Measurements from ENCODE around the gene BPIFB6. TPM values are rescaled to one million over a fixed set of nuclear protein-coding genes. Genes with fewer than 3 reads are reported as not detected.

Gene BPIFB6
- total and polyA plus RNA-seq, 10 of the 15 experiments (the other 5 are each of a cell fraction or from before 2014, with no cell fraction given): not detected

DNA sequence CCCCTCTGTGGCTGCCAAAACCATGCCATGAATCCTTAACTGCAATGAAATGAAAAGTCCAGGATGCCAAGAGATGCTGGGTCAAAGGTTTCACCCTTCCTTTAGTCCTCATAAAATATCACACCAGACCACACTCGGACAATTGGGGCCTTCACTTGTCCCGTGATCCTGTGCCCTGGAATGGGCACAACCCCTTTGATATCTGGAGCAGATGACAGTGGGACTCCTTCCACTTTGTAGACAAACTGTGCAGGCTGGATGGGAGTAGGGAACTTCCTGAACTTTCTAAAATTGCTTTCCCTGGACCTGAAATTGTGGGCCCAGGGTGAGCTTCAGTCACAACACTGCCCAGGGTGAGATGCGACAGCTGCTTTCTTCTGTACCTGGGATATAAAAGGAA, 9.6 kb upstream of the BPIFB6 start:
- no peak for FAIRE-seq
- no peak for DNase-seq (ENCODE audit: low read depth, low spot score)
- ChIA-PET SMC1A (ENCODE audit: uncharacterized antibody, unreplicated experiment) (no interaction called here), CTCF (no interaction called here), RAD21 (ENCODE audit: unreplicated experiment) (no interaction called here), POLR2A (no interaction called here)
- Histone ChIP-seq H2AFZ (ENCODE audit: control insufficient read depth, low read depth, low read length) (no peak overlapping the region), H3K79me2 (ENCODE audit: control insufficient read depth, insufficient read depth, low read length) (no peaks in the 10 kb centered on the region), H3K36me3 (ENCODE audit: control insufficient read depth in 2 of 2, insufficient read depth in 2 of 2, low read length in 1 of 2) (no peaks in the 10 kb centered on the region), H3K4me1 (ENCODE audit: control insufficient read depth, insufficient read depth, low read length) (peaks cover 3% of the 10 kb centered on the region), H3K4me2 (ENCODE audit: control insufficient read depth, insufficient read depth) (no peak overlapping the region), H4K20me1 (ENCODE audit: control insufficient read depth, insufficient read depth) (no peaks in the 10 kb centered on the region), H3K9ac (ENCODE audit: control insufficient read depth, insufficient read depth, low read length) (no peak overlapping the region), H3K27ac (ENCODE audit: control insufficient read depth, insufficient read depth) (no peak overlapping the region), H3K4me3 (no peak overlapping the region), H3K9me3 (replicated peaks; ENCODE audit: control insufficient read depth, insufficient read depth, low read length) (no peaks in the 10 kb centered on the region), H3K27me3 (replicated peaks in 1 of 2; ENCODE audit: control insufficient read depth in 2 of 2, insufficient read depth in 2 of 2, low read length in 1 of 2) (no peaks in the 10 kb centered on the region)
- in situ Hi-C loops (cut with MboI) (no loop called here), intact Hi-C loops (cut with micrococcal nuclease; ENCODE audit: unreplicated experiment) (no loop called here)
- BruUV-seq (replicated peaks): no TSS peak
- 33% methylated on average over 3 of the region's 3 CpGs for WGBS (ENCODE audit: insufficient coverage, insufficient replicate concordance, low lambda C conversion rate, missing lambda C conversion rate)
- ATAC-seq: no peak
- TF ChIP-seq, protein P1, sequence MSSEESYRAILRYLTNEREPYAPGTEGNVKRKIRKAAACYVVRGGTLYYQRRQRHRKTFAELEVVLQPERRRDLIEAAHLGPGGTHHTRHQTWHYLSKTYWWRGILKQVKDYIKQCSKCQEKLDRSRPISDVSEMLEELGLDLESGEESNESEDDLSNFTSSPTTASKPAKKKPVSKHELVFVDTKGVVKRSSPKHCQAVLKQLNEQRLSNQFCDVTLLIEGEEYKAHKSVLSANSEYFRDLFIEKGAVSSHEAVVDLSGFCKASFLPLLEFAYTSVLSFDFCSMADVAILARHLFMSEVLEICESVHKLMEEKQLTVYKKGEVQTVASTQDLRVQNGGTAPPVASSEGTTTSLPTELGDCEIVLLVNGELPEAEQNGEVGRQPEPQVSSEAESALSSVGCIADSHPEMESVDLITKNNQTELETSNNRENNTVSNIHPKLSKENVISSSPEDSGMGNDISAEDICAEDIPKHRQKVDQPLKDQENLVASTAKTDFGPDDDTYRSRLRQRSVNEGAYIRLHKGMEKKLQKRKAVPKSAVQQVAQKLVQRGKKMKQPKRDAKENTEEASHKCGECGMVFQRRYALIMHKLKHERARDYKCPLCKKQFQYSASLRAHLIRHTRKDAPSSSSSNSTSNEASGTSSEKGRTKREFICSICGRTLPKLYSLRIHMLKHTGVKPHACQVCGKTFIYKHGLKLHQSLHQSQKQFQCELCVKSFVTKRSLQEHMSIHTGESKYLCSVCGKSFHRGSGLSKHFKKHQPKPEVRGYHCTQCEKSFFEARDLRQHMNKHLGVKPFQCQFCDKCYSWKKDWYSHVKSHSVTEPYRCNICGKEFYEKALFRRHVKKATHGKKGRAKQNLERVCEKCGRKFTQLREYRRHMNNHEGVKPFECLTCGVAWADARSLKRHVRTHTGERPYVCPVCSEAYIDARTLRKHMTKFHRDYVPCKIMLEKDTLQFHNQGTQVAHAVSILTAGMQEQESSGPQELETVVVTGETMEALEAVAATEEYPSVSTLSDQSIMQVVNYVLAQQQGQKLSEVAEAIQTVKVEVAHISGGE (CRISPR knock-in tag; IDR thresholded peaks at IDR 0.05): no peak
- TF ChIP-seq MEF2A (IDR thresholded peaks at IDR 0.05; ENCODE audit: insufficient read depth, low read depth, low read length) (no peak), SIN3A (IDR thresholded peaks at IDR 0.05; ENCODE audit: low read depth, low read length) (no peak), TBL1XR1 (IDR thresholded peaks at IDR 0.05; ENCODE audit: low read depth, low read length) (no peak), RFX5 (IDR thresholded peaks at IDR 0.05; ENCODE audit: low read depth, low read length) (no peak), NRF1 (conservative IDR thresholded peaks at IDR 0.05; ENCODE audit: low read depth, low read length) (no peak), STAT1 (conservative IDR thresholded peaks at IDR 0.05) (no peak), SMARCA5 (IDR thresholded peaks at IDR 0.05) (no peak)
- TF ChIP-seq, protein P2, sequence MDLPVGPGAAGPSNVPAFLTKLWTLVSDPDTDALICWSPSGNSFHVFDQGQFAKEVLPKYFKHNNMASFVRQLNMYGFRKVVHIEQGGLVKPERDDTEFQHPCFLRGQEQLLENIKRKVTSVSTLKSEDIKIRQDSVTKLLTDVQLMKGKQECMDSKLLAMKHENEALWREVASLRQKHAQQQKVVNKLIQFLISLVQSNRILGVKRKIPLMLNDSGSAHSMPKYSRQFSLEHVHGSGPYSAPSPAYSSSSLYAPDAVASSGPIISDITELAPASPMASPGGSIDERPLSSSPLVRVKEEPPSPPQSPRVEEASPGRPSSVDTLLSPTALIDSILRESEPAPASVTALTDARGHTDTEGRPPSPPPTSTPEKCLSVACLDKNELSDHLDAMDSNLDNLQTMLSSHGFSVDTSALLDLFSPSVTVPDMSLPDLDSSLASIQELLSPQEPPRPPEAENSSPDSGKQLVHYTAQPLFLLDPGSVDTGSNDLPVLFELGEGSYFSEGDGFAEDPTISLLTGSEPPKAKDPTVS (IDR thresholded peaks at IDR 0.05; ENCODE audit: low read depth, low read length): no peak
- TF ChIP-seq, protein P3, sequence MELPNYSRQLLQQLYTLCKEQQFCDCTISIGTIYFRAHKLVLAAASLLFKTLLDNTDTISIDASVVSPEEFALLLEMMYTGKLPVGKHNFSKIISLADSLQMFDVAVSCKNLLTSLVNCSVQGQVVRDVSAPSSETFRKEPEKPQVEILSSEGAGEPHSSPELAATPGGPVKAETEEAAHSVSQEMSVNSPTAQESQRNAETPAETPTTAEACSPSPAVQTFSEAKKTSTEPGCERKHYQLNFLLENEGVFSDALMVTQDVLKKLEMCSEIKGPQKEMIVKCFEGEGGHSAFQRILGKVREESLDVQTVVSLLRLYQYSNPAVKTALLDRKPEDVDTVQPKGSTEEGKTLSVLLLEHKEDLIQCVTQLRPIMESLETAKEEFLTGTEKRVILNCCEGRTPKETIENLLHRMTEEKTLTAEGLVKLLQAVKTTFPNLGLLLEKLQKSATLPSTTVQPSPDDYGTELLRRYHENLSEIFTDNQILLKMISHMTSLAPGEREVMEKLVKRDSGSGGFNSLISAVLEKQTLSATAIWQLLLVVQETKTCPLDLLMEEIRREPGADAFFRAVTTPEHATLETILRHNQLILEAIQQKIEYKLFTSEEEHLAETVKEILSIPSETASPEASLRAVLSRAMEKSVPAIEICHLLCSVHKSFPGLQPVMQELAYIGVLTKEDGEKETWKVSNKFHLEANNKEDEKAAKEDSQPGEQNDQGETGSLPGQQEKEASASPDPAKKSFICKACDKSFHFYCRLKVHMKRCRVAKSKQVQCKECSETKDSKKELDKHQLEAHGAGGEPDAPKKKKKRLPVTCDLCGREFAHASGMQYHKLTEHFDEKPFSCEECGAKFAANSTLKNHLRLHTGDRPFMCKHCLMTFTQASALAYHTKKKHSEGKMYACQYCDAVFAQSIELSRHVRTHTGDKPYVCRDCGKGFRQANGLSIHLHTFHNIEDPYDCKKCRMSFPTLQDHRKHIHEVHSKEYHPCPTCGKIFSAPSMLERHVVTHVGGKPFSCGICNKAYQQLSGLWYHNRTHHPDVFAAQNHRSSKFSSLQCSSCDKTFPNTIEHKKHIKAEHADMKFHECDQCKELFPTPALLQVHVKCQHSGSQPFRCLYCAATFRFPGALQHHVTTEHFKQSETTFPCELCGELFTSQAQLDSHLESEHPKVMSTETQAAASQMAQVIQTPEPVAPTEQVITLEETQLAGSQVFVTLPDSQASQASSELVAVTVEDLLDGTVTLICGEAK (IDR thresholded peaks at IDR 0.05; ENCODE audit: borderline replicate concordance): no peak
- TF ChIP-seq, protein P4, sequence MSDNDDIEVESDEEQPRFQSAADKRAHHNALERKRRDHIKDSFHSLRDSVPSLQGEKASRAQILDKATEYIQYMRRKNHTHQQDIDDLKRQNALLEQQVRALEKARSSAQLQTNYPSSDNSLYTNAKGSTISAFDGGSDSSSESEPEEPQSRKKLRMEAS (IDR thresholded peaks at IDR 0.05; ENCODE audit: low read depth, low read length): no peak

Data from GM12878 (cell line).